ENCODE results near the gene ACD.

The ACD gene

DNA sequence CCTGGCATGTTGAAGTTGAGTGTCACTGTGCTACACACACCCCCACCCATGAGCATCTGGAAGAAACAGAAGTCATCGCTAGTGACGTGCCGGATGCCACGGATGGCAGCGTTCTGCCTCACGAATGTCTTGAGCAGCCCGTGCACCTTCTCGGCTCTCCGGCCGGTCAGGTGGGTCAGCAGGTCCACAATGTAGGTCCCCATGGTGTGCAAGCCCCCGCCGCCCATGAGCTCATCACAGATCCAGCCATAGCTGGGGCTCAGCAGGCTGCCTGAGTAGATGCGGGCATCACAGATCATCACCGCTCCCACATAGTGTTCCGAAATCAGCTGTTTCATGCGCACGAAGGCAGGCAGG, 15.5 kb upstream of the ACD start:
- no peak for DNase-seq

DNA sequence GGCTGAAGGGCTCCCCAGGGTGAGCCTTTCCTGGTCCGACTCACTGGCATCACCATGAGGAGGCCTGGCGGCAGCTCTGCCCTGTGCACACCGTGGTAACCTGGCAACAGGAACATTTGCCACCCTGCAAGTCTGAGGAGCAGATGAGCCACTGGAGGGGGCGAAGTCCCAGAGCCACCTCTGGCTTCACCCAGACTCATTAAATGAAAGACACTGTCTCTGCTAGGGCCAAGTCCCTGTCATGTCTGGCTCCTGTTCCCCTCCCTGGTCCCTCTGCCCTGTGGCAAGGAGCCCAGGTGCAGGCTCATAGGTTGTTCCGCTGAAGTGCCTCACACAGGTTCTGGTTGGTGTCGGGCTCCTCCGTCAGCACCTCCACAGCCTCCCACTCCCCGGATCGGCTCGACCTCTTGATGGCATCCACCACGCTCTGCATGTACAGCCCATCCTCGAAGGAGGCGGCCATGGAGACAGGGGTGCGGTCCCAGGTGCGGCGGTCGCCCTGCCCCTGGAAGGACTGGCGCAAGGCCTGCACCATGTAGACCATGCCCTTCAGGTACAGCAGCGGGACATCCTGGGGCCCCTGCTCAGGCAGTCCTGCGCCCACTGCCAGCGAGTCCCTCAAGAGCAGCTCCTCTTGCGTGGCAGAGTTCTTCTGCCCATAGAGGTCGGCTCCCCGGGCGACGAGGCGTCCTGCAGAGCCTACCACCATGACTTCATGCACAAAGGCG, 15.0 kb upstream of the ACD start:
- no peak for DNase-seq

DNA sequence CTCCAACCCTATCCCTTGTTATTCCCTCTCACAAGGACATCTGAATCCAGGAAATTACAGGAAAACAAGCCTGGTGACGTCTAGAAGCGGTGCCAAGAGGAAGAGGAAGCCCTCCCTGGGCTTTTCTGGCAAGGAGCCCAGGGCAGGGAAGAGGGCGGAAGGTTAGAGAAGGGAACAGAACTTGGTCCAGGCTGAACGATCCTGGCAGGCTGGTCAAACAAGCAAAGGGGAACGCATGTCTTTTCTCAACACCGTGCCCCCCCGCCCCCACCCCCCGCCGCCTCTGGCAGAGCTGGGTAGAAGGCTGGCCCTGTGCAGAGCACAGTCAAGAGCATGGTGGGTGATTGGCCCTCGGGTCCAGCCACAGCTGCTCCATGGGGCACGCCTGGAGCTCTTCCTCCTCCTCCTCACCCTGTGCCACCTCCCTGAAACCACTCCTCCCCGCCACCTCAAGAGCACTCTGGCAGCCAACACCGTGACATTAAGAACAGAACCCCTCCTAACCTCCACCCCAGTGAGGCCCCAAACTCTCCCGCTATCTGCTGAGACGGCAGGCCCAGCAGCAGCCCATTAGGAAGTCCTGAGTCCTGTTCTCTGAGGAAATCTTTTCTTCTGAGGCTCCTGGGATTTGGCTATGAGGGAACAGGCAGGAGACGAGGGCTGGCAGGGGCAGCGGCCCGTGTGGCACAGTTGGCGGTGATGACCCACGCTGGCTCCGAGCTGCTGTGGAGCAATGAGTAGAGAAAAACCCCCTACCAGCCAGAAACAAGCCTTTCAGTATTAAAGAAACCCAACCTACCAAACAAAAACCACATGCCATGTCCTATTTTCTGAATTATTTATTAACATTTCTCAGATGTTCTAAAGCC, 13.9 kb upstream of the ACD start:
- DNase-seq: no peak

DNA sequence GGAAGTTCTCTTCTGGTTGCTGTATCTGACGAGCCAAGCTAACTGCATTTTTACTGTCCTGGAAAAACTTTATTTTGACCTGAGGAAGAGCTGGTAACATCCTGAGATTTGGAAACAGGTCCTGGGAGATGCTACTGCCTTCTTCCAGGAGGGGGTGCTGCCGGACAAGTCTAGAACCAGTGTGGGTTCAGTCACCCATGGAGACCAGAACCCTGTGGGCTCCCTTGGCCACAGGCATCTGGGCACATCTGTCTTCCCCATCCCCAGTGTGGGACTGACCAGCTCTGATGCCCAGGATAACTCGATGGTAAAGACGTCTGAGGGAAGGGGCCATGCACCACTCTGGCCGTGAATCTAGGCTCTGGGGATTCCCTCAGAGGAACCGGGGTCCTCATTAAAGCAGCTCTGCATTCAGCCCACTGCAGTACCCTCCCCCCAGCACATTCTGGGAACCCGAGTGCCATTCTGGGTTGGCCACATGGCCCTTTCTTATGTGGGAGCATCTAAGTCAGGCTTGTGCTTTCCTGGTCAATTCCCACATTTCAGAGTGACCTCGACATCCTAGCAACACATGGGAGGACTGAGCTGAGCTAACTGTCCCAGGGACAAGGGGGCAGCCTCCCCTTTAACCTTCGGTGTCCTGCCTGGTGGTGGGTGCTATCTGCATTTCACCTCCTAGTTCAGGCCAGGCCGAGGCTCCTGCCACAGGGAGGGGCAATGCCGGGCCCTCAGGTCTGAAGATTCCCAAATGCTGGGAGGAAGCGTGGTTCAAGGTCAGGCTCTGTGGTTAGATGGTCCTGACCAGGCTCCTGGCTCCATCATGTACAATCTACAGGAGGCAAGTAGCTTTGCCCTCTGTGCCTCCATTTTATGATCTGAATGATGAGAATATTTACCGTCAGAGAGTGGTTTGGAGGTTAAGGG, 12.9 kb upstream of the ACD start:
- DNase-seq: peak; percentile 57

DNA sequence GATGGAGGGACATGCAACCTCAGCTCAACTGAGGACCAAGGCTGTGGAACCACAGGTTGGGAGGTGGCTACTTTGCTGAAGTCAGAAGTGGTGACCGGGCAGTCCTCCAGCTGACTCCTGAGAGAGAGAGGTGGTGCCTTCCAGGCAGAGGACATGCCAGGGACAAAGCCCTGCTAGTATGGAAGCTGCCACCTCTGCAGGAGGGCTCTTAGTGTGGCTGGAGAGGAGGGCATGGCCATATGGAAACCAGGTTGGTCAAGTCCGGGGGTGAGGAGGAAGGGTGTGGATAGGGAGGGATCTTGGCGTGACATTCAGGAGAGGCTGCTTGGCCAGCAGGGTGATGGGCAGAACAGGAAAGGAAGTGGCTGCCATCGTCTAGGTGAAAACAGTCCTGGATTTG, 12.2 kb upstream of the ACD start:
- no peak for DNase-seq

DNA sequence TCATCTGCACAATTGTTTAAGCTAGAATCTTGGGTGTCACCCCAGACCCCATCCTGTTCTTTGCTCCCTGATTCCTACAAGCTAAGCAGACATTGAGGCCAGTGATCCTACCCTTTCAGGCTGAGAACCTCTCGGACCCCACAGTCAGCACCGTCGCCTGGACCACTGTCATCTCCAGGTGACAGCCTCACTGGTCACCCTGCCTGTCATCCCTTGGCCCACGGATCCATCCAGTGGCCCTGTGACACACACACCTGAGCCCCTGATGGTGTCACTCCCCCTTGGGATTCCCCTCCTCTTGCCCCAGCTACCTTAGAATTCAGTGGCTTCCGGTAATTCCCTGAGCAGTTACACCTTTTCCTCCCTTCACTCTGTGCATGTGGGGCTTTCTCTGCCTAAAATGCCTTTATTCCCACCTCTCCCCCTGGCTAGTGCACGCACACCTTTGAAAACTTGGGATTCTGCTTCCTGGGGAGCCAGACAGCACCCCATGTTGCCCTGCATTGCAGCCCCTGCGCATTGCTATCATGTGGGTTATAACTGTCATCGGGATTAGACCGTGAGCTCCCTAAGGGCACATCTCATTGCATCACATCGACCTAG, 9.5 kb upstream of the ACD start:
- DNase-seq: no peak

DNA sequence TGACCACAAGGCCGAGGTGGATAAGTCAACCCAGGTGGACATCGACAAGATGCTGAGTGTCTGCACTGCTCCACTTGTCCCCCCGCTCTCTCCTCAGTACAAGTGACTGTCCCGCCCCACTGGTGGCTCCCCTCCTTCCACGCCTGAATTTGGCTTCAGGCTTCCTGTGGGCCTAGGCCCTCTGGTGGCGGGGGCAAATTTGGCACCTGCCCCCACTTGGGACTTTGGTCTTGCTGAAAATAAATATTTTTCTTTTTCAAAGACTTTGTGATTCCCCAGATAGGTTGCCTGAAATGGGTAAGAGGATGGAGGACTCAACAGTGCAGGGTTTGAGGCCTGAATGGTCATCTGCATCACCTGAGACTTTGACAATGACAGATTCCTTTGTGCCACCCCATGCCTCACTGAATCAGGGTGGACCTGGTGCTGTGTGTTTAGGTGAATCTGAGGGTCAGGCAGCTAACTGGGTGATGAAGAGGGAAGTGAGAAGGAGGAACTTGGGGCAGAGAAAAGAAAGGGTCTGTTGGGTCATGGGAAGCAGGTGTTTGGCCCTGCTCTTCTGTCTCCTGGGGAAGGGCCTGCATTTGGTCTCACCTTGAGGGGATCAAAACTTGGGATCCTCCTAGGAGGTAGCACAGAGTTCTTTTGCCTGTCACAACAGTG, 8.6 kb upstream of the ACD start:
- peak; percentile 33 for DNase-seq

DNA sequence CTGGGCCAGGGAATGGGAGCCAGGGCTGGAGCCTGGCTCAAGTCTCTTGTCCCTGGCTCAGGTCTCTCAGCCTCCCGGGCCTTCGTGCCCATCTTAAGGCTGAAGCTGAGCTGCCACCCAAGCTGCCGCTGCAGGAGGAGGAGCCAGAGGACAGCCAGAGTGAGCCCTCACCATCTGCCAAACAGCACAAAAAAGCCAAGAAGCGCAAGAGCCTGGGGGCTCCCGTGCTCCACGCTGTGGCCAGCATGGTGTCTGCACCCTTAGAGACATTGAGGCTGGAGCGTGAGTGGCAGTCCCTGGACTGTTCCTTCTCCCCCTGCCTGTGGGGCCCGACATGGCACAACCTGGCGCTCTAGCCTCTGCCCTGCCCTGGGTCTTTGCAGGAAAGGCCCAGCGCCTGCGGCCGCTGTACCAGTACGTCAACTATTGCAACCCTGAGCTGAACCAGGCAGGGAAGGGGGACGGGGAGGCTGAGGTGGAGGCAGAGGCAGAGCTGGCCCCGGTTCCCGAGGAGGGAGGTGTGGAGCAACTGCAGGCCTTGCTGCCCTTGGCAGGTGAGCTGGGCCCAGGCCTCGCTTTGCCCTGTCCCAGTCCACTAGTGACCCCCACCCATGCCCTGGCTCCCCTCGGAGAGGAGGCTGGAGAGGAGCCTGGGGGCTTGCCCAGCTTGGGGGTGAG, 7.9 kb upstream of the ACD start:
- peak; percentile 88 for DNase-seq

DNA sequence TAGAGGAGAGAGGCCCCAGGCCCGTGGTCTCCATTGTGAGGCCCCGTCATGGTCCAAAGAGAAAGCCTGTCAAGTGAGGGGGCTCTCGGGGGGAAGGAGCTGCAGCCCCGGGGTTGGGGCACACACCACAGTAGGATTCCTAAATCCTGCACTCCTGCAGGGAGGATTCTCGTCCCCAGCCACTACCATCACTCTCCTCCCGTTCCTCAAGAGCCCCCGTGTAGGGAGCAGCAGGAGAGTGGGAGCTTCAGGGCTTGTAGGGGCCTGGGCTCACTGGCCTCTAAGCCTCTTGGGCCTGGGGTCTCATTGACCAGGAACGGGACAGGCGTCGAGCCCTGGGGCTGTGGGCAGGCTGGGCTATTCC, 7.4 kb upstream of the ACD start:
- no peak for DNase-seq

DNA sequence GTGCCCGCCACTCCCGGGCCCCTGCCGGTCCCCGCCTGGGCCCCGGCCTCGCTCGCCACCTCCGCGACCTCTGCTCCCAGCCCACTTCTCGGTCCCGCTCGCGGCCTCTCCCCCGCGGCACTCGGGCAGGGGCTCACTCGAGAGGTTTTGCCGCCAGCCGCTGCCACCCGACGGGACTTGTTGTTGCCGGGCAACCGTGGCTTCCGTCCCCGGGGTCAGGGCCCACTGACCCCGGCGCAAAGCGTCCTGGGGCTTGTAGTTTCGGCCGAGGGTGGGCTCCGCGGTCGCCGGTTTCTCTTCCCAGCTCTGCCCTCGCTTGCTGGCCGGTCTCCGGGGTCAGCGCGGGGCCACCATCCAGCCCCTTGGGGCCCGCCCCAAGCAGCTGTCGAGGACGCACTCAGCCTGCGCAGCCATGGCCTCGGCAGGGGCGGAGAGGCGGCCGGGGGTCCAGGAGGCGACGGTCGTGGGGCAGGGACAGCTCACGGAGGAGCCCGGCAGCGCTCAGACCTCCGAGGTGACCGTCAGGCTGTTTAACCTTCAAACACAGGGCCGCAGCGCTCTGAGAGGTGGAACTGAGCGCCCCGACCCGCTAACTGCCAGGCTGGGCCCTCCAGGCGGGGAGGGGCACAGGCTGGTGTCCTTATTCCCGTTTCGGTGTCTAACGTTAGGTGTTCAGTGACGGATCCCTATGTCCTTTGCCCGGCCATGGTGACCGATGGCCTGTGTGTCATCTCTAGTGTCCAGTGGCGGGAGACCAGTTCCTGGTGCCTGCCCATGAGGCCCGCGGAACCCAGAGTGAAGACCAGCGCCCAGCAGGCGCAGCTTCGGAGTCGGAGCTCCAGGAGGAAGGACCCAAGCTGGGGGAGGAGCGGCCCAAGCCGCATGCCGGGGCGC, 6.7 kb upstream of the ACD start, which contains the start of the genes C16orf86 and ENKD1:
Gene C16orf86 (plus strand): TSS at position 256 of the 894 bp plus-strand sequence. CDS start 157 bp downstream, at position 413.
Gene ENKD1 (minus strand): TSS at position 192 of the 894 bp plus-strand sequence. CDS start 308 bp downstream, outside the sequence.
- peak; percentile 89 for DNase-seq

DNA sequence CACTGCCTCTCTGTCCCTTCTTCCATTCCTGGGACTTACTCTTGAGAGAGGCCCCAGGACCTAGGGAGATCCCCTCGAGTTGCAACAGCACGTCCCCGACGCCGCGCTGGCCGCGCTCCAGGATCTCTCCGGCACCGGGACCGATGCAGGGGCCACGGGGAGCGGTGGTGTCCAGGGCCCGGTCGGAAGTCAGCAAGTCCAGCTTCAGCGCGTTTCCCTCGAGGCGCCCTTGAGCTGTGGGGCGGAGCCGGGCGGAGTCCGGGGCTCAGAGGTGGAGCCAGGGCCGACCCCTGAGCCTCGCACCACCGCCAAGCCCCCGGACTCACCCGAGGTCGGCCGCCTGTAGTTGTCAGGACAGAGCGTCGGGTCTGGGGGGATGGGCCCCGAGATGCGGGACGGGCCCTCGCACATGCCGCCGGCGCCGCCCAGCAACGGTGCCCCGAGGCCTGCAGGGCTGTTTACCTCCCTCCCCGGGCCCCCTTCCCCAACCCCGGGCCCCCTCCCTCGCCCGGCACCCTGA, 6.0 kb upstream of the ACD start:
- no peak for DNase-seq

DNA sequence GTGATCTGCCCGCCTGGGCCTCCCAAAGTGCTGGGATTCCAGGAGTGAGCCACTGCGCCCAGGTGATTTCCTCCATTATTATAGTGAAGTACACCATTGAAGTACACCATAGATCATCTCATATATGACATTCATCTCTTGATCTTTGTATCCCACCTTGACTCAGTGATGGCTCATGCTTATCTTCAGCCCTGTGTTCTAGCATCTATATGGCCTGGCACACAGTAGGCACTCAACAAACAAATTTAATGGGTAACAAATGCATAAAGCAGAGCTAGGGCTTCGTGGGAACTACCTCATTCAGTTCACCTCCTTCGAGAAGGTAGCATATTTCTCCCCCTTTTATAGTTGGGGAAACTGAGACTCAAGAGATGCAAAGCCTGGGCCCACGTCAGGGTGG, 5.5 kb upstream of the ACD start:
- DNase-seq: no peak

DNA sequence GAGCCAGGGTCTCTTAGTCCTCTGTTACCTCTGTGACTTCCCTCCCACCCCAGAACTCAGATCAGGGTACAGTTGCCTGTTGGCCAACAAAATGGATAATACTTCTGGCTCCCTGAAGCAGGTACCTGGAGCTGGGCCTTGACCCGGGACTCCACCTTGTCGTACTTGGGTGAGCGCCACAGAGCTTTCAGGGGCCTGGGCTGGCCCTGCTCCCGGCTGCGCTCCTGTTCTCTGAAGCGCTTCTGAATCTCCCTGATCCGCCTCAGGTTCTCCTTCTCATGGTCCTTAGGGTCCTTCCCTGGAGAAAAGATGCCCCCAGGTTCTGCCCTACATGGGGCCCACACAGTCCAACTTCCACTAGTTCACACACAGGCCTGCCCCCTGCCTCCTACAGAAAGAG, 4.8 kb upstream of the ACD start:
- DNase-seq: no peak

DNA sequence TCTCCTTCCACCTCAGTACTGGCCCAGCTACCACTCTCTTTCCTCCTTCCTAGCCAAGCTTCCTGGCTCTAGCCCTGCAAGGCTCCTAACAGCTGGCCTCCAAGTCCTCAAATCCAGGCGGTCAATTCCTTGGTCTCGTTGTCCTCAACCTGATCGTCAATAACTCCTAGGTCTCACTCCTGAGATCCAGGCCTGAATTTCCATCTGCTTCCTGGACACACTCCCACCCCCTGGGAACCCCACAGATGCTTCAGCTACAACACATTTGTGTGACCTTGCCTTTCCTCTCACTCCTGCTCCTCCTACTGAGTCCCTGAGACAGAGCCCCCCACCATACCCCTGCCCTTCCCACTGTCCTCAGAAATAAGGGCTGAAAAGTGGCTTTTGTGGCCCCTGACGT, 4.2 kb upstream of the ACD start:
- DNase-seq: no peak

DNA sequence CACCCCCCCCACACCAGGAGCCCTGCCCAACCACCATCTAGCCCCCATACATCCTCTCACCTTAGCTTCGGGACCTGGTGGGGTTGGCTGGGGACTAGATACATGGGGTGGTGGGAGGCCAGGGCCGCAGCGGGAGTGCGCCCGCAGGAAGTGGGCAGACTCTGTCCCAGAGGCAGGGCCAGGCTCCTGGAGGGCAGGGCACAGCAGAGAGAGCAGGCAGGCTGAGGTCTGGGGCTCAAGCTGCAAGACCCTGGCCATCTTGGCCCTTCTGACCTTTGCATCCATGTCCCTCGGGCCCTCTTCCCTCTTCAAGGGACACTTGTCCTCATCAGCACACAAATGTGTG, 3.8 kb upstream of the ACD start:
- DNase-seq: no peak

DNA sequence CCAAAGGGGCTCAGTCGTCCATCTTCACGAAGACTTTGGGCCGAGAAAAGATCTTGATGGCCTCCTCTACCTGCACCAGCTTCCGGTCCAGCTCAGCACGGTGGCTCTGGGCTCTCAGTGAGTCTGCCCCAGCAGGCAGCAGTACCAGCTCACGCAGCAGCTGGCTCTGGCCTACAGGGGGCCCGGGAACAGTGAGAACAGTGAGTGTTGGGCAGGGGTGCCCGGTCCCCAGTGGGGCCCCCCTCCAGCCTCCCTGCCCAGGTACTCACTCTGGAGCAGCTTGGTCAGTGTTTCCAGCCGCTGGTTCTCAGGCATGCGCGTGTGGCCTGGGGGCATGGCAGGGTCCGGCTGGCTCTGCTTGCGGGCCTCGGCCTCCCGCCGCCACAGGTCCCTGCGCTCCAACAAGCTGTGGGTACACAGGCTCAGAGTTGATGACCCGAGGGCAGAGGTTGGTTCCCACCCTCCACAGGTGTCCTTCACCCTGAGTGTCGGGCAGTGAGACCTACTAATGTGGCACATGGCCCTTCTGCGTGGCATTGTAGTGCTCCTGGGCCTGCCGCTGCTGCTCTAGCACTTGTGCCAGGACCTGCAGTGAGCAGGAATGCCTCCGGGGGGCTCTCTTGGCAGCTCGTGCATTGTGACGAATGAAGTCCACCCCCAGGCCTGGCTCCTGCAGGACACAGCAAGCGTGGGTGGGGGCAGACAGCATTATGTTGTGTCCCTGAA, 3.3 kb upstream of the ACD start:
- DNase-seq: peak; percentile 55

DNA sequence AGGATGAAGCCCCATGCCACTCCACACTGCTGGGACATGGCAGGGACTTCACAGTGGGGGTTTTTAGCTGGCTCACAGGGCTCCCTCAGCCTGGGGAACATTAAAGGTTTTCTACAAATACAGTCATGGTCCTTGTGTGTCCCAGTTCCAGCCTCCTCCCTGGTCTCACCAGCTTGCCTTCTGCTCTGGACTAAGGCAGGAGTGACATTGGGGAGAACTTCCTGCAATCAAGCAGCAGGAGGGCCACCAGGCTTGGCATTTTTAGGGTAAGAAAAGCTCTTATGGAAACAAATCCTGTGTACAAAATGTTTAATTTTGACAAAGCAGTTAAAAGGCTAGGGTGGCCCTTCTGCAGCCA, 2.6 kb upstream of the ACD start:
- DNase-seq: no peak

DNA sequence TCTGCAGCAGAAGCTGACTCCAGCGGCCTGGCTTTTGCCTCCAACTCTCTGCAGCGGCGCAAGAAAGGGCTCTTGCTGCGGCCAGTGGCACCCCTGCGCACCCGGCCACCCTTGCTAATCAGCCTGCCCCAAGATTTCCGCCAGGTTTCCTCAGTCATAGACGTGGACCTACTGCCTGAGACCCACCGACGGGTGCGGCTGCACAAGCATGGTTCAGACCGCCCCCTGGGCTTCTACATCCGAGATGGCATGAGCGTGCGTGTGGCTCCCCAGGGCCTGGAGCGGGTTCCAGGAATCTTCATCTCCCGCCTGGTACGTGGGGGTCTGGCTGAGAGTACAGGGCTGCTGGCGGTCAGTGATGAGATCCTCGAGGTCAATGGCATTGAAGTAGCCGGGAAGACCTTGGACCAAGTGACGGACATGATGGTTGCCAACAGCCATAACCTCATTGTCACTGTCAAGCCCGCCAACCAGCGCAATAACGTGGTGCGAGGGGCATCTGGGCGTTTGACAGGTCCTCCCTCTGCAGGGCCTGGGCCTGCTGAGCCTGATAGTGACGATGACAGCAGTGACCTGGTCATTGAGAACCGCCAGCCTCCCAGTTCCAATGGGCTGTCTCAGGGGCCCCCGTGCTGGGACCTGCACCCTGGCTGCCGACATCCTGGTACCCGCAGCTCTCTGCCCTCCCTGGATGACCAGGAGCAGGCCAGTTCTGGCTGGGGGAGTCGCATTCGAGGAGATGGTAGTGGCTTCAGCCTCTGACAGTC, 2.0 kb upstream of the ACD start:
- no peak for DNase-seq
